Measurements from ENCODE around the gene HAO2. TPM values are rescaled to one million over a fixed set of nuclear protein-coding genes. Genes with fewer than 3 reads are reported as not detected.

HAO2 gene
- polyA plus RNA-seq, 1 experiment, result not detected

DNA sequence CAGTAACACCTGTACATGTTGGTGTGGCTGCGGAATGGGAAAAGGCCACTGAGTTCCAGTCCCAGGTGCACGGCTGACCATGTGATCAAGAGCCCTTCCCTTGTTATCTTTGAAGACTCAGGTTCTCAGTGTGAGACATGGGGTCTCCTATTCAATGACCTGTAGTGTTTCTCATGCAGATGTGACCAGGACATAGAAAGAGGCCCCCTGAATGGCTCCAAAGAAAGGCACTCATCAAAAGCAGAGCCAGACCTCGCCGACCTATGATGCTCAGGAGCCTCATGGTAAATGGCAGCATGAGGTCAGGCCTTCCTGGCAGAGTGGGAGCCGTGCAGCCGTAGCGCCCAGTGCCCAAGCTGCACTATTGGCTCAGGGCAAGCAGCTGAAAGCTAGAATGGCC is 42.3 kb upstream of the HAO2 start:
- no peak for DNase-seq (ENCODE audit: low read depth, low spot score)
- H3K27me3 ChIP-seq (ENCODE audit: control insufficient read depth, insufficient read depth, low read length), result peaks cover 24% of the 10 kb centered on the region
- no peaks in the 10 kb centered on the region for H3K9me3 ChIP-seq (ENCODE audit: control insufficient read depth, insufficient read depth, low read length)
- no peak overlapping the region for H3K27ac ChIP-seq (ENCODE audit: low read depth, low read length)
- ChIA-PET POLR2A (no interaction called here), CTCF (no interaction called here)
- TF ChIP-seq, protein P1, sequence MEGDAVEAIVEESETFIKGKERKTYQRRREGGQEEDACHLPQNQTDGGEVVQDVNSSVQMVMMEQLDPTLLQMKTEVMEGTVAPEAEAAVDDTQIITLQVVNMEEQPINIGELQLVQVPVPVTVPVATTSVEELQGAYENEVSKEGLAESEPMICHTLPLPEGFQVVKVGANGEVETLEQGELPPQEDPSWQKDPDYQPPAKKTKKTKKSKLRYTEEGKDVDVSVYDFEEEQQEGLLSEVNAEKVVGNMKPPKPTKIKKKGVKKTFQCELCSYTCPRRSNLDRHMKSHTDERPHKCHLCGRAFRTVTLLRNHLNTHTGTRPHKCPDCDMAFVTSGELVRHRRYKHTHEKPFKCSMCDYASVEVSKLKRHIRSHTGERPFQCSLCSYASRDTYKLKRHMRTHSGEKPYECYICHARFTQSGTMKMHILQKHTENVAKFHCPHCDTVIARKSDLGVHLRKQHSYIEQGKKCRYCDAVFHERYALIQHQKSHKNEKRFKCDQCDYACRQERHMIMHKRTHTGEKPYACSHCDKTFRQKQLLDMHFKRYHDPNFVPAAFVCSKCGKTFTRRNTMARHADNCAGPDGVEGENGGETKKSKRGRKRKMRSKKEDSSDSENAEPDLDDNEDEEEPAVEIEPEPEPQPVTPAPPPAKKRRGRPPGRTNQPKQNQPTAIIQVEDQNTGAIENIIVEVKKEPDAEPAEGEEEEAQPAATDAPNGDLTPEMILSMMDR (IDR thresholded peaks at IDR 0.05; ENCODE audit: low read depth, low read length), result no peak
- no peak overlapping the region for H3K4me3 ChIP-seq (ENCODE audit: low read depth, low read length)

DNA sequence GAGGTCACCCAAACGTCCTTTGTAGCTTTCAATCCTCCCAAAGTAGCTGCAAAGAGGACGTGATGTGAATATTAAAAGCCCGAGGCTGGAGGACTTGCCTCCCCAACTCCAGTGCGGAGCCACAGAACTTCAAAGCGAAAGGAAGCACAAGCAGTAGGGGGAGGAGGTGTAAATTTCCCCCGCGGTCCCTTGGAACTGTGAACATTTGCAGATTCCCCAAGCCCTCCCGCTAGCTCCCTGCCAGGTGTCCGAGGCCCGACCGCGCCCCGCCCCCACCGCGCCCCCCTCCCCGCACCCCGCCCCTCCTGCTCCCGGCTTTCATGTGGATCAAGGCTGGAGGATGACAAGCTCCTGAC is 41.5 kb upstream of the HAO2 start:
- ChIA-PET POLR2A (no interaction called here), CTCF (interaction anchor here (0.6 kb wide), 1 partner anchor 1164 kb away, joined by 4 read pairs; no protein-coding TSS in a partner anchor)
- DNase-seq (ENCODE audit: low read depth, low spot score), result no peak
- Histone ChIP-seq H3K9me3 (ENCODE audit: control insufficient read depth, insufficient read depth, low read length) (no peaks in the 10 kb centered on the region), H3K4me3 (ENCODE audit: low read depth, low read length) (peak overlapping the region; percentile 25; the same call in 1 of the 2 replicates), H3K27ac (ENCODE audit: low read depth, low read length) (no peak overlapping the region), H3K27me3 (ENCODE audit: control insufficient read depth, insufficient read depth, low read length) (peaks cover 24% of the 10 kb centered on the region)
- TF ChIP-seq, protein P1 (IDR thresholded peaks at IDR 0.05; ENCODE audit: low read depth, low read length), result no peak

DNA sequence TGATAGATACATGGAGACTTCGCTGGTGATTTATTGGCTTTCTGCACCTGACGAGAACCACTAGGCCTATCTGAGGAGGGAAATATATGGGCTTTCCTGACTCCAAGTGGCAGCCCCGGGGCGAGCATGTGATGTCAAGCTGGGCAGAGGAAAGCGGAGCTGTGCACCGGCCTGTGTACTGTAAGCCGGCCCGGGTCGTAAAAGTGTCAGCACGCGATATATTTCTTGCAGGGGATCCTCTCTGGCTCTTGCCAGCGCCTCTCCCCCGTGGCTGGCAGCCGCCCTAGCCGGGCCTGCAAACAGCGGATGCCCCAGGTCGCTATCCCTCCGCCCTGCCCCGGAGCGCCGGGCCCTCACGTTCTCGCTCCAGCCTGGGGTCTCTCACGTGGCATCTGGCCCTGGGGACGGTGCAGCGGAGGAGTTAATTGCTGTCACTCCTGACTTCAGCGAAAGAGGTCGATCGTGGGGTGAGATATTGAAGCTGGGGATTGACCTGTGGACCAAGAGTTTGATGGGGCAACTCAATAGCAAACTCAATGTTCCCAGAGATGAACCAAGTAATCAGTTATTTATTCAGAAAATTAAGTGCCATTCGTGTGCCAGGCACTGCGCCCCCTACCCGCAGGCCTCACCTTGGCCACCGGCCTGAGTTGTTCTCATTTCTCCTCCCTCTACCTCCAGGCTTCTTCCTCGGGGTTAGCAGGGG is 41.0 kb upstream of the HAO2 start:
- no peak for DNase-seq (ENCODE audit: low read depth, low spot score)
- POLR2A ChIA-PET, result no interaction called here
- TF ChIP-seq, protein P1 (IDR thresholded peaks at IDR 0.05; ENCODE audit: low read depth, low read length), result peak; percentile 31; the same call in 1 of the 2 replicates
- Histone ChIP-seq H3K9me3 (ENCODE audit: control insufficient read depth, insufficient read depth, low read length) (no peaks in the 10 kb centered on the region), H3K27ac (ENCODE audit: low read depth, low read length) (no peak overlapping the region), H3K27me3 (ENCODE audit: control insufficient read depth, insufficient read depth, low read length) (peaks cover 24% of the 10 kb centered on the region), H3K4me3 (ENCODE audit: low read depth, low read length) (peak overlapping the region; percentile 17; the same call in 1 of the 2 replicates)
- CTCF ChIA-PET, result interaction anchor here (0.6 to 1.0 kb wide), 2 partner anchors 33 to 1165 kb away, joined by 3 to 4 read pairs; no protein-coding TSS in a partner anchor

DNA sequence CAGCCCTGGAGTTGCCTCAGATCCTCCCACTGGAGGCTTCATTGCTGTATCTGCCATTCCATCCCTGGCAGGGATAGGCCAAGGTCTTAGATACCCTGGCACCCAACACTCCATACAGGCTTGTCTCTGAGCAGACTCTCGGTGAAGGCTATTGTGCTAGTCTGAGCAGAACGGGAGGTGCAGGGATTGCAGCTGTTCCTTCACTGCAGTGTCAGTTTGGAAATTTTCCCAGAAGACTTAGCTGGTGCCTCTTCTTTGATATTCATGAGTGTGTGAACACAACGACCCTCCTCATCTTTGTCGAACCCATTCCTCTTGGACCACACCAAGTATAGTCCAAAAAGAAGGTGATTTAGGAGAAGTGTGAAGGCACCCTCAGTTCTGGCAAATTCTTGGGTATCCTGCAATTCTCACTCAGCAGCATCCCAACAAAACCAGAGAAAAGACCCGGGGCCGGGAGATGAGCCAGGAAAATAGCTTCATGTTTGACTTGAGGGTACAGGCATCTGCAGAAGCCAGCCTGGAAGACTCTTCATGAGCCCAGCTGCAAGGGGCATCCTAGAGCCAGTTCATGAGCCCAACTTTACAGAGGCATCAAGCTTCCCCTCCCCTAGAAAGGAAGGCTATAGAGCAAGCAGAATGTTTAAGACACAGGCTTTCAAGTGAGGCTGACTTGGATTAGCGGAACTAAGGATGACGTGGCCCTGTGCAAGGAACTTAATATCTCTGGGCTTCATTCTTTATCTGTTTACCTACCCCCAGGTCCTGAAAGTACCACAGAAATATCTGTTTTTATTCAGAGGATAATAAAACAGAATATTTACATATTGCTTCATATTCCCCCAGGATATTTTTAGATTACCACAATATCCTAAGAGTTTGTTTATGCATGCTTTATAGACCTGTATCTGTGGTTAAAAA is 38.8 kb upstream of the HAO2 start:
- CTCF ChIA-PET, result no interaction called here
- POLR2A ChIA-PET, result no interaction called here
- peaks cover 24% of the 10 kb centered on the region for H3K27me3 ChIP-seq (ENCODE audit: control insufficient read depth, insufficient read depth, low read length)

More for the DNA sequence above, 38.8 kb upstream of the HAO2 start:
- Histone ChIP-seq H3K27ac (ENCODE audit: low read depth, low read length) (no peak overlapping the region), H3K4me3 (ENCODE audit: low read depth, low read length) (no peak overlapping the region), H3K9me3 (ENCODE audit: control insufficient read depth, insufficient read depth, low read length) (no peaks in the 10 kb centered on the region)
- TF ChIP-seq, protein P1 (IDR thresholded peaks at IDR 0.05; ENCODE audit: low read depth, low read length), result no peak
- DNase-seq (ENCODE audit: low read depth, low spot score), result no peak

Data from AG04450 (cell line).